Lower leg skin (tissue), 3 donors: ENCODE measurements around the gene STK35.

Experiments used
- CTCF ChIP-seq, 3 donors: fragments of 450-650 bp; IDR thresholded peaks; one replicate each; pipeline ENCODE4 v1.5.1; 2016; ENCODE audit warnings: antibody characterized with exemption in 3 of 3, mild to moderate bottlenecking in 3 of 3, moderate library complexity in 2 of 3
- POLR2A ChIP-seq, 2 donors: fragments of 450-650 bp; IDR thresholded peaks; one replicate each; pipeline ENCODE4 v1.6.1; 2016 to 2017; ENCODE audit warnings: antibody characterized with exemption in 2 of 2, mild to moderate bottlenecking in 1 of 2, moderate library complexity in 1 of 2

- no peak for TF ChIP-seq POLR2A (IDR thresholded peaks at IDR 0.05)
- TF ChIP-seq CTCF (IDR thresholded peaks at IDR 0.05): no peak
Observed at GRCh38 chr20:2127238-2127637, 25.6 kb downstream of the STK35 start.
